Stomach (tissue), 4 donors: ENCODE results near the gene NUDCD2.

Experiments used
- POLR2A ChIP-seq, 4 donors: fragments of 450-650 bp; IDR thresholded peaks; one replicate each; pipeline ENCODE4 v1.6.1; 2016; ENCODE audit warnings: antibody characterized with exemption in 4 of 4, control low read depth in 2 of 4, mild to moderate bottlenecking in 1 of 4, moderate library complexity in 1 of 4
- TF ChIP-seq, protein P1 (sequence below), 7 experiments: fragments of 450-650 bp in 4 of 7; fragments of 200-600 bp in 3 of 7; sonication (generic) in 3 of 7; IDR thresholded peaks; one replicate each; pipeline ENCODE4 v1.5.1; 2016 to 2019; ENCODE audit warnings: antibody characterized with exemption in 7 of 7, control low read depth in 2 of 7, mild to moderate bottlenecking in 1 of 7

DNA sequence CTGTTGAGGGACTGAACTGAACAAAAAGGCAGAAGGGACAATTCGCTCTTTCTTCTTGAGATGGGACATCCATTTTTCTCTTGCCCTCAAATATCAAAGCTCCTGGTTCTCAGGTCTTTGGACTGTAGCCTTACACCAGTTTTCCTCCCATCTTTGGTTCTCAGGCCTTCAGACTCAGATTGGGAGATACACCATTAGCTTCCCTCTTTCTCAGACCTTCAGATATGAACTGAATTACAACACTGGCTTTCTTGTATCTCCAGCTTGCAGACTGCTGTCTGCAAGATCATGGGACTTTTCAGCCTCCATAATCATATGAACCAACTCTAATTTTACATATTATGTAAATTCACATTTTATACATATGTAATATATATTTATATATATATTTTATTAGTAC is 35.1 kb downstream of the NUDCD2 start:
- TF ChIP-seq, protein P1, sequence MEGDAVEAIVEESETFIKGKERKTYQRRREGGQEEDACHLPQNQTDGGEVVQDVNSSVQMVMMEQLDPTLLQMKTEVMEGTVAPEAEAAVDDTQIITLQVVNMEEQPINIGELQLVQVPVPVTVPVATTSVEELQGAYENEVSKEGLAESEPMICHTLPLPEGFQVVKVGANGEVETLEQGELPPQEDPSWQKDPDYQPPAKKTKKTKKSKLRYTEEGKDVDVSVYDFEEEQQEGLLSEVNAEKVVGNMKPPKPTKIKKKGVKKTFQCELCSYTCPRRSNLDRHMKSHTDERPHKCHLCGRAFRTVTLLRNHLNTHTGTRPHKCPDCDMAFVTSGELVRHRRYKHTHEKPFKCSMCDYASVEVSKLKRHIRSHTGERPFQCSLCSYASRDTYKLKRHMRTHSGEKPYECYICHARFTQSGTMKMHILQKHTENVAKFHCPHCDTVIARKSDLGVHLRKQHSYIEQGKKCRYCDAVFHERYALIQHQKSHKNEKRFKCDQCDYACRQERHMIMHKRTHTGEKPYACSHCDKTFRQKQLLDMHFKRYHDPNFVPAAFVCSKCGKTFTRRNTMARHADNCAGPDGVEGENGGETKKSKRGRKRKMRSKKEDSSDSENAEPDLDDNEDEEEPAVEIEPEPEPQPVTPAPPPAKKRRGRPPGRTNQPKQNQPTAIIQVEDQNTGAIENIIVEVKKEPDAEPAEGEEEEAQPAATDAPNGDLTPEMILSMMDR (IDR thresholded peaks at IDR 0.05), result no peak
- no peak for TF ChIP-seq POLR2A (IDR thresholded peaks at IDR 0.05)
